HG03135 (cell line): ENCODE data around the gene OR14I1.

Source experiments
- ATAC-seq: cut with Tn5 transposase; IDR thresholded peaks from one replicate; pipeline ENCODE4 v1.9.1; 2021; ENCODE audit warnings: mild to moderate bottlenecking, moderate library complexity; ENCODE audit not compliant: unreplicated experiment

OR14I1 gene

GRCh38 chr1:248702714-248703113 lies at the start of gene OR14I1:
TSS of gene OR14I1 (minus strand) at chr1:248702766.
- ATAC-seq, result no peak

GRCh38 chr1:248751635-248752034 lies 49.1 kb upstream of the OR14I1 start:
- no peak for ATAC-seq

- no peak for ATAC-seq
Observed at GRCh38 chr1:248751142-248751541, 48.6 kb upstream of the OR14I1 start.

- ATAC-seq, result no peak
Observed at GRCh38 chr1:248750496-248750895, 47.9 kb upstream of the OR14I1 start.

- no peak for ATAC-seq
Observed at GRCh38 chr1:248748211-248748610, 45.6 kb upstream of the OR14I1 start.

GRCh38 chr1:248740876-248741275 lies 38.3 kb upstream of the OR14I1 start:
- ATAC-seq, result no peak

GRCh38 chr1:248739572-248740205 lies 37.1 kb upstream of the OR14I1 start:
- no peak for ATAC-seq

GRCh38 chr1:248737457-248737856 lies 34.9 kb upstream of the OR14I1 start:
- no peak for ATAC-seq

- ATAC-seq, result no peak
Observed at GRCh38 chr1:248736977-248737376, 34.4 kb upstream of the OR14I1 start.

GRCh38 chr1:248733566-248733965 lies 31.0 kb upstream of the OR14I1 start:
- no peak for ATAC-seq

GRCh38 chr1:248730507-248731335 lies 28.2 kb upstream of the OR14I1 start:
- no peak for ATAC-seq

- no peak for ATAC-seq
Observed at GRCh38 chr1:248714248-248714647, 11.7 kb upstream of the OR14I1 start.

- no peak for ATAC-seq
Observed at GRCh38 chr1:248710305-248710900, 7.8 kb upstream of the OR14I1 start.

GRCh38 chr1:248704606-248705005 lies 2.0 kb upstream of the OR14I1 start:
- no peak for ATAC-seq

GRCh38 chr1:248703674-248704073 lies 1.1 kb upstream of the OR14I1 start:
- ATAC-seq, result no peak

GRCh38 chr1:248699099-248699498 lies 3.5 kb downstream of the OR14I1 start:
- no peak for ATAC-seq

GRCh38 chr1:248697907-248698306 lies 4.7 kb downstream of the OR14I1 start:
- no peak for ATAC-seq

GRCh38 chr1:248696774-248697173 lies 5.8 kb downstream of the OR14I1 start:
- no peak for ATAC-seq

GRCh38 chr1:248696261-248696660 lies 6.3 kb downstream of the OR14I1 start:
- ATAC-seq, result no peak

GRCh38 chr1:248695451-248696132 lies 7.0 kb downstream of the OR14I1 start:
- ATAC-seq, result no peak

GRCh38 chr1:248691567-248692155 lies 10.9 kb downstream of the OR14I1 start:
- ATAC-seq, result no peak
